Measurements from ENCODE around the gene CGB8. TPM values are rescaled to one million over a fixed set of nuclear protein-coding genes. Genes with fewer than 3 reads are reported as not detected.
A peak's percentile ranks its signal among the peaks of the same experiment; 100 is the strongest.

The CGB8 gene
- total RNA-seq, 1 donor from 2014 or later, result 9.4 TPM

DNA sequence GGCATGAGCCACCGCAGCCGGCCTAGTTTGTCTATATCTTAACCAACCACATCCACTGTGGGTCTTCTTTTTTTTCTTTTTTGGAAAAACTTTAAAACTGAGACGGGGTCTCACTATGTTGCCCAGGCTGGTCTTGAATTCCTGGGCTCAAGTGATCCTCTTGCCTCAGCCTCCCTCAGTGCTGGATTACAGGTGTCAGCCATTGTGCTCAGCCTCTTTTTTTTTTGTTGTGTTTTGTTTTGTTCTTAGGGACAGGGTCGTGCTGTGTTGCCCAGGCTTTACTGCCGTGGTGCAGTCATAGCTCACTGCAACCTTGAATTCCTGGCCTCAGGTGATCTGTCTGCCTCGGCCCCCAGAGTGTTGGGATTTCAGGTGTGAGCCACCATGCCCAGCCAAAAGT is 43.8 kb upstream of the CGB8 start:
- H3K9me3 Mint-ChIP-seq (ENCODE audit: unreplicated experiment), result no peaks in the 10 kb centered on the region
- no peak for DNase-seq (ENCODE audit: low read depth)
- no peak overlapping the region for H3K27ac Mint-ChIP-seq (ENCODE audit: unreplicated experiment)
- H2AFZ ChIP-seq (ENCODE audit: low read depth, low read length), result no peak overlapping the region
- no peaks in the 10 kb centered on the region for H3K27me3 ChIP-seq (ENCODE audit: insufficient read depth, low read length)
- H3K4me1 Mint-ChIP-seq (ENCODE audit: low read depth, unreplicated experiment), result no peaks in the 10 kb centered on the region
- no peaks in the 10 kb centered on the region for H3K27me3 Mint-ChIP-seq (ENCODE audit: low read depth, unreplicated experiment)
- H3K9ac ChIP-seq (ENCODE audit: low read length), result no peak overlapping the region
- FAIRE-seq, result no peak
- no peaks in the 10 kb centered on the region for H3K9me3 ChIP-seq (ENCODE audit: insufficient read depth, low read depth, low read length)
- TF ChIP-seq, protein P1, sequence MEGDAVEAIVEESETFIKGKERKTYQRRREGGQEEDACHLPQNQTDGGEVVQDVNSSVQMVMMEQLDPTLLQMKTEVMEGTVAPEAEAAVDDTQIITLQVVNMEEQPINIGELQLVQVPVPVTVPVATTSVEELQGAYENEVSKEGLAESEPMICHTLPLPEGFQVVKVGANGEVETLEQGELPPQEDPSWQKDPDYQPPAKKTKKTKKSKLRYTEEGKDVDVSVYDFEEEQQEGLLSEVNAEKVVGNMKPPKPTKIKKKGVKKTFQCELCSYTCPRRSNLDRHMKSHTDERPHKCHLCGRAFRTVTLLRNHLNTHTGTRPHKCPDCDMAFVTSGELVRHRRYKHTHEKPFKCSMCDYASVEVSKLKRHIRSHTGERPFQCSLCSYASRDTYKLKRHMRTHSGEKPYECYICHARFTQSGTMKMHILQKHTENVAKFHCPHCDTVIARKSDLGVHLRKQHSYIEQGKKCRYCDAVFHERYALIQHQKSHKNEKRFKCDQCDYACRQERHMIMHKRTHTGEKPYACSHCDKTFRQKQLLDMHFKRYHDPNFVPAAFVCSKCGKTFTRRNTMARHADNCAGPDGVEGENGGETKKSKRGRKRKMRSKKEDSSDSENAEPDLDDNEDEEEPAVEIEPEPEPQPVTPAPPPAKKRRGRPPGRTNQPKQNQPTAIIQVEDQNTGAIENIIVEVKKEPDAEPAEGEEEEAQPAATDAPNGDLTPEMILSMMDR (IDR thresholded peaks at IDR 0.05; ENCODE audit: insufficient read depth, low read depth, low read length), result no peak
- no peak for TF ChIP-seq EZH2 (IDR thresholded peaks at IDR 0.05; ENCODE audit: insufficient read depth, low read length)
- no peaks in the 10 kb centered on the region for H3K4me1 ChIP-seq (ENCODE audit: insufficient read depth, low read length)
- H3K36me3 Mint-ChIP-seq (ENCODE audit: low read depth, unreplicated experiment), result peaks cover 23% of the 10 kb centered on the region
- no peak overlapping the region for H3K4me3 ChIP-seq (ENCODE audit: insufficient read depth, low read depth, low read length)
- H3K27ac ChIP-seq (ENCODE audit: low read depth, low read length), result no peak overlapping the region
- peaks cover 39% of the 10 kb centered on the region for H3K36me3 ChIP-seq (ENCODE audit: insufficient read depth, low read length)
- peaks cover 76% of the 10 kb centered on the region for H3K79me2 ChIP-seq (ENCODE audit: insufficient read depth, low read length)
- peaks cover 88% of the 10 kb centered on the region for H4K20me1 ChIP-seq (ENCODE audit: insufficient read depth, low read length)
- no peak overlapping the region for H3K4me2 ChIP-seq (ENCODE audit: low read length)
- no peak overlapping the region for H3K4me3 Mint-ChIP-seq (ENCODE audit: unreplicated experiment)

DNA sequence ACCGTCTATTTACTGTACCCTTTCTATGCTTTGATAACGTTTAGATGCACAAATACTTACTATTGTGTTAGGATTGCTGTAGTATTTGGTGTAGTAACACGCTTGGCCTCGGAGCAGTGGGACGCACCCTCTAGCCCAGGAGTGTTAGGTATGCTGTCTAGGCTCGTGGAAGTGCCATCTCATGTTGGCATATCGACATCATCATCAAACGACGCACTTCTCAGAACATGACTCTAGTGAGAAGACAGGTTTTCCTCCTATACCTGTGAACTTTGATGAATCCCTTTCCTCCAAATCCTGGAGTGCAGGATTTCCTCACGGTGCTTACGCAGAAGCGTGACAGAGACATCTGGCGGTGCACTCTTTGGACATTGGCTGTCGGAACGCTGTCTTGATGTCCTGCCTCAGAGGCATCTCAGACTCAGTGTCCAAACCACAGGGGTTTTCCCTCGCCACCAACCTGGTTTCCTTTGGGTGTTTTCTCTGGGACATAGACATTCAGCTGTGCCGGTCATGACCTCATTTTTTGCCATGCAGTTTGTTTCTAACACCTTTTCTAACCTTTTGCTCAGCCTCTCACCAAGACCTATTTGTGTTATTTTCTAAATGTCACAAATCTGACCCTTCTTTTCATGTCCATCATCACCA is 42.6 kb upstream of the CGB8 start:
- no peak for FAIRE-seq
- Histone ChIP-seq H3K79me2 (ENCODE audit: insufficient read depth, low read length) (peaks cover 84% of the 10 kb centered on the region), H4K20me1 (ENCODE audit: insufficient read depth, low read length) (peaks cover 88% of the 10 kb centered on the region), H3K36me3 (ENCODE audit: insufficient read depth, low read length) (peaks cover 42% of the 10 kb centered on the region), H2AFZ (ENCODE audit: low read depth, low read length) (no peak overlapping the region), H3K4me3 (ENCODE audit: insufficient read depth, low read depth, low read length) (no peak overlapping the region), H3K4me1 (ENCODE audit: insufficient read depth, low read length) (peaks cover 9% of the 10 kb centered on the region), H3K4me2 (ENCODE audit: low read length) (no peak overlapping the region), H3K27me3 (ENCODE audit: insufficient read depth, low read length) (no peaks in the 10 kb centered on the region), H3K9me3 (ENCODE audit: insufficient read depth, low read depth, low read length) (no peaks in the 10 kb centered on the region), H3K9ac (ENCODE audit: low read length) (no peak overlapping the region), H3K27ac (ENCODE audit: low read depth, low read length) (no peak overlapping the region)
- Mint-ChIP-seq H3K4me1 (ENCODE audit: low read depth, unreplicated experiment) (peaks cover 4% of the 10 kb centered on the region), H3K4me3 (ENCODE audit: unreplicated experiment) (no peak overlapping the region), H3K27ac (ENCODE audit: unreplicated experiment) (no peak overlapping the region), H3K9me3 (ENCODE audit: unreplicated experiment) (no peaks in the 10 kb centered on the region), H3K36me3 (ENCODE audit: low read depth, unreplicated experiment) (peaks cover 24% of the 10 kb centered on the region), H3K27me3 (ENCODE audit: low read depth, unreplicated experiment) (no peaks in the 10 kb centered on the region)
- TF ChIP-seq, protein P1 (IDR thresholded peaks at IDR 0.05; ENCODE audit: insufficient read depth, low read depth, low read length), result no peak
- no peak for TF ChIP-seq EZH2 (IDR thresholded peaks at IDR 0.05; ENCODE audit: insufficient read depth, low read length)
- DNase-seq (ENCODE audit: low read depth), result no peak

DNA sequence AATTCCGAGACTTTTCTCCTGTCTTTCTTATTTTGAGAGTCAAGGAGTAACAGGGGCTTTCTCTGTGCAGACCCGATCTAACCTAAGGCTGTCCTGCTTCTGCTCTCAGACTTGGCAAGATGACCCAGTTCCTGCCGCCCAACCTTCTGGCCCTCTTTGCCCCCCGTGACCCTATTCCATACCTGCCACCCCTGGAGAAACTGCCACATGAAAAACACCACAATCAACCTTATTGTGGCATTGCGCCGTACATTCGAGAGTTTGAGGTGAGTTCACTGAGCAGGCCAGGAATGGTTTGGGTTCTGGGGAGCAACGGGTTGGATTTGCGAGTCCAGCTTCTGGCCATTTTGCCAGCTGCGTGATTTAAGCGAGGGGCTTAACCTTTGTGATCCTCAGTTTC is 37.4 kb upstream of the CGB8 start:
- H3K9ac ChIP-seq (ENCODE audit: low read length), result peak overlapping the region; percentile 94
- Mint-ChIP-seq H3K4me3 (ENCODE audit: unreplicated experiment) (peak overlapping the region; percentile 99), H3K27ac (ENCODE audit: unreplicated experiment) (peak overlapping the region; percentile 95), H3K4me1 (ENCODE audit: low read depth, unreplicated experiment) (peaks cover 4% of the 10 kb centered on the region), H3K27me3 (ENCODE audit: low read depth, unreplicated experiment) (no peaks in the 10 kb centered on the region), H3K36me3 (ENCODE audit: low read depth, unreplicated experiment) (peaks cover 18% of the 10 kb centered on the region), H3K9me3 (ENCODE audit: unreplicated experiment) (no peaks in the 10 kb centered on the region)
- peak overlapping the region; percentile 91 for H3K27ac ChIP-seq (ENCODE audit: low read depth, low read length)
- H3K4me3 ChIP-seq (ENCODE audit: insufficient read depth, low read depth, low read length), result peak overlapping the region; percentile 81
- H2AFZ ChIP-seq (ENCODE audit: low read depth, low read length), result no peak overlapping the region
- H4K20me1 ChIP-seq (ENCODE audit: insufficient read depth, low read length), result peaks cover 54% of the 10 kb centered on the region
- no peak for DNase-seq (ENCODE audit: low read depth)
- H3K27me3 ChIP-seq (ENCODE audit: insufficient read depth, low read length), result no peaks in the 10 kb centered on the region
- H3K36me3 ChIP-seq (ENCODE audit: insufficient read depth, low read length), result peaks cover 23% of the 10 kb centered on the region
- H3K9me3 ChIP-seq (ENCODE audit: insufficient read depth, low read depth, low read length), result peaks cover 3% of the 10 kb centered on the region
- peaks cover 58% of the 10 kb centered on the region for H3K79me2 ChIP-seq (ENCODE audit: insufficient read depth, low read length)
- peak overlapping the region; percentile 95 for H3K4me2 ChIP-seq (ENCODE audit: low read length)
- FAIRE-seq, result no peak
- H3K4me1 ChIP-seq (ENCODE audit: insufficient read depth, low read length), result peaks cover 19% of the 10 kb centered on the region
- TF ChIP-seq, protein P1 (IDR thresholded peaks at IDR 0.05; ENCODE audit: insufficient read depth, low read depth, low read length), result no peak
- no peak for TF ChIP-seq EZH2 (IDR thresholded peaks at IDR 0.05; ENCODE audit: insufficient read depth, low read length)
